IPS-NIHi7 (cell line): Measurements from ENCODE around the gene LRRC4.
A peak's percentile ranks its signal among the peaks of the same experiment; 100 is the strongest.

Experiments
- DNase-seq: peaks from one replicate; pipeline ENCODE4 v3.0.0; 2012; ENCODE audit warnings: mixed read lengths; ENCODE audit errors: extremely low spot score

The LRRC4 gene

GRCh38 chr7:128031901-128032604 lies 816 bp upstream of the LRRC4 start:
- peak; percentile 48 for DNase-seq

DNA sequence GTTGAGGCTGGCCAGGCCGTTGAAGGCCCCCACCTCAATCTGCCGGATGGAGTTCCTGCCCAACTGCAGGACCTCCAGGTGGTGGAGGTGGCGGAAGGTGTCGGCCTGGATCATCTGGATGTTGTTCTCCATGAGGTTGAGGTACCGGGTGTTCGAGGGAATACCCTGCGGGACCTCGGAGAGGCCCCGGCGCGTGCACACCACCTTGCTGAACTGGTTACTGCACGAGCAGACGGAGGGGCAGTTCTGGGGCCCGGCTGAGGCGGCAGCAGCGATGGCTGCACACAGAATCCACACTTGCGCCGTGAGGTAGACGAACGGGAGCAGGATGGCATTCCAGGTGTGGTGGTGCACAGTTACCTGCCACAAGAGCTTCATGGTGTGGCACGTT lies 979 bp downstream of the LRRC4 start:
- peak; percentile 35 for DNase-seq

DNA sequence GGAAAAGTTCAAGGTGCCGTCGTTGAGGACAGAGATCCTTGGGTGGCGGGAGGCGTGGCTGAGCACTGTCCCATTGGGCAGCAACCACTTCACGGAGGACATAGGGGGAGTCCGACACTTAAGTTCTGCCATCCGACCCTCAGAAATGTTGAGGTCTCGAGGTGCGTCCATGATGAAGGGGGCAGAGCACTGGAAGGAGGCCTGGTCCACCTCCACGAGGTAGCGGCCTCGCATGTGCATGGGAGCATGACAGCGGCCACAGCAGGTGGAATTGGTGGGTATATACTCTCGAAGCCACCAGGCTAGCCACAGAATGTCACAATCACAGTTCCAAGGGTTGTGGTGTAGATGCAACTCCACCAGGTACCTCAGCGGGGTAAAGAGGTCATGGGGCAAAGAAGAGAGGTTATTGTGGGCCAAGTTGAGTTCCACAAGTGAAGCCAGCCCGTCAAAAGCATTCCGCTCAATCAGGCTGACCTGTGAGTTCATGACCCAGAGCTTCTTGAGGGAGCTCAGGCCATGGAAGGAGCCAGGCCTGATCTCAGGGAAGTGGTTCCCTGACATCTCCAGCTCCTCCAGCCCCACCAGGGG lies 1.7 kb downstream of the LRRC4 start:
- no peak for DNase-seq

DNA sequence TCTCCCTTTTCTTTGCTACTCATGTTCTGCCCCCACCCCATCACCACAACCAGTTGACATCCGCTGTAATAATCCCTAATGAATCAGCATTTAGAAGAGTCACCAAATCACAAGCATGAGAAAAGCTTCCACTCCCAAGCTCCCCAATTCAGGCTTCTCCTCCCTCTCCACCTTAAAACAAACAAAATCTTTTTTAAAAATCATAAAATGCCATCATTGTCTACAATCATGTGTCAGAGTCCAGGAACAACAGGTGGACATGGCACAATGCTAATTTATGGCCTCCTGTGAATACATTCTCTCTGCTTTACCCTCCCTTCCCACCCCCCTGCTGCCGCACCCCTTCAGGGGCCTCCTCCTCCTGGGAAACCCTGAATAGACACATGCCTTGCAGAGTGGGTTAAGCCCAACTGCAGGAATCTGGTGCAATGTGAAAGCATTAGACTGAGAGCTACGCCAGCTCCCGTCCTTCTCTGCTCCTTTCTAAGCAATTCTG lies 3.7 kb downstream of the LRRC4 start:
- no peak for DNase-seq

DNA sequence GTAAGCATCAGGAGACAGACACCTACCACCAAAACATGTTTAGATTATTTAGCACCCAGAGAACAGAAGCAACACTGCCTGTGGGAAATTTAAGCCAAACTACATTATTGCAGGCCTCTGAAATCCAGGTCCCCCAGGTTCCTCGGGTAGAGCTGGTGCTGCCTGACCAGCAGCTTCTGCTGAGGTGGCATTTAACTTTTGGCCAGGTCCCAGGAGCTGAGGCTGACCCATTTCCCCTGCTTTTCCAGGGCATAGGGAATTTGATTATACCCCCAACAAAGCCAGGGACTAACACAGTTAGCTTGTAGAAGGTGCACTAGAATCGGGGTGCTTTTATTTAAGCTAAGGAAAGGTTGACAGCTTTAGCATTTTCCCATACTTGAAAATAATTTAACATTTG lies 4.7 kb downstream of the LRRC4 start:
- DNase-seq = no peak

DNA sequence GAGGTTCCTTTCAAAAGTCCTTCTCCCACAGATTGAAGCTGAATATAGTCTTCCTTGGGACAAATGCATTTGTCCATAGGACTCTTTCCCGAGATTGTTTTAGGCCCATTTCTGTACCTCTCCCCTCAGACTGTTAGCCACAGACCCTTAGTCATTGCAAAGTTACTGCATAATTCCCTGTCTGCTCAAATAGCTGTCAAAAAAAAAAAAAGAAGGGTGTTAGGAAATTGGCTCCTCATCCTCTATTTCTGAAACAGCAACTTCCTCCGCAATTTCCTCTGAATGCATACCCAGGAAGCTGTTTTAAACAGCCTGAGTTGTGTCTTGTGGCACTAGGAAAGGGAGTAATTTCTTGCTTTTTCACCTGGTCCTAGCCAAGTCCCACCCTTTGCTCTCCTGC lies 5.4 kb downstream of the LRRC4 start:
- no peak for DNase-seq

GRCh38 chr7:128025380-128025779 lies 5.9 kb downstream of the LRRC4 start:
- DNase-seq = no peak

GRCh38 chr7:128024151-128024550 lies 7.1 kb downstream of the LRRC4 start:
- DNase-seq = no peak

DNA sequence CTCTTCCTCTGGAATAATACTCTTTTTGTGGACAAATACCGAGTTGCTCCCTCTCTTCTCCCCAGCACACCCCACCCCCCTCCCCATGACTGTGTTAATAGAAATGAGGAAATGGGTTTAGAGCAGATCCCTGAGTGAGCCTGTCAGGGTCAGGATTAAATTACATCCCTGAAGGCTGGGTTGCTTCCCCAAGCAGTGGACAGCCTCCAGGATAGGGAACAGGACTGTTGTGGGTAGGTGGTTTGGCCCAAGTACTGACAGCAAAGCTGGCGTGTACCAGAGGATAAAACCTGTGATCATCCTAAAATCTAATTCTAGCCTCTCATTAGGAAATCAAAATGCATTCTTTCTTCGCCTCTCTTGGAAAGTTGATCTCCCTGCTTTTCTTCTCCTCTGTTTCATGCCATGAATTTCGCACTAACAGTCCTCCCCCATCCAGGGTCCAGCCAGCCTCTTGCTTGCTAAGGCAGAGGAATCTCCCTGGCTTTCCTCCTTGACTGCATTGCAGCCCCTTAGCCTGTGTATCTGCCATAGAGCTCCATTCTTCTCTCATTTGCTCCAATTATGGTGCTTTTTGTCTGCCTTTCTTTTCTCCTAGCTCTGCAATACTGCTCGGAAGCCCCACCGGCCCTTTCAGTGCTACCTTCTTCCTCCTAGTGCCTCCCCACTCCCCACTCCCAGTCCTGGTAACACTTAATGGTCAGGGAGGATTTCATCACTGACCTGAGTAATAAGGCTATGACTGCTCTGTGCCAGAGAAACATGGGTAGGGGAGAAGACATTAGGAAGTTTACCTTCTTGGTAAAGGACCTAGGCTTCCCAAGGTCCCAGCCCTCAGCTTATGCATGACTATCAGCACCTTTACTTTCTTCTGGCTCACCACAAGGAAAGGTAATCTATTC lies 8.4 kb downstream of the LRRC4 start:
- no peak for DNase-seq

- no peak for DNase-seq
Measured at GRCh38 chr7:128021366-128021765, 9.9 kb downstream of the LRRC4 start.

- peak; percentile 62 for DNase-seq
Measured at GRCh38 chr7:128020159-128020558, 11.1 kb downstream of the LRRC4 start.

DNA sequence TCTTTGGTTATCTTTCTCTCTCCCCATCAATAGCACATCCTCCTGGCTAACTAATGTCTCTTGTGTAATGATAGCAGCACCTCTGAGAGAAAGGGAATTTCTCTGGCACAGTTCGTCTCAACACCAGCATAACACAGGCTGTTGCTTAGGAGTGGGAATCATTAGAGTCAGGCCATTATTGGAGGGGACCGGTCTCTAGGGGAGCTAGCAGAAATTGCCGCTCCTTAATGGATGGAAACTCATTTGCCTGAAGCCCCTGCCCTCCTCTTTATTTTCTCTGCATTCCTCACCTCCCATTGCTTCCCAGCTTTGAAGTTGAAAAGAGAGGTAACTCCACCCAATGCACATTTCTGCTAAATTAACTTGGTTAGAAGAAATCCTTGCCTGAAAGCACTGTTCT lies 11.9 kb downstream of the LRRC4 start:
- DNase-seq = peak; percentile 33

DNA sequence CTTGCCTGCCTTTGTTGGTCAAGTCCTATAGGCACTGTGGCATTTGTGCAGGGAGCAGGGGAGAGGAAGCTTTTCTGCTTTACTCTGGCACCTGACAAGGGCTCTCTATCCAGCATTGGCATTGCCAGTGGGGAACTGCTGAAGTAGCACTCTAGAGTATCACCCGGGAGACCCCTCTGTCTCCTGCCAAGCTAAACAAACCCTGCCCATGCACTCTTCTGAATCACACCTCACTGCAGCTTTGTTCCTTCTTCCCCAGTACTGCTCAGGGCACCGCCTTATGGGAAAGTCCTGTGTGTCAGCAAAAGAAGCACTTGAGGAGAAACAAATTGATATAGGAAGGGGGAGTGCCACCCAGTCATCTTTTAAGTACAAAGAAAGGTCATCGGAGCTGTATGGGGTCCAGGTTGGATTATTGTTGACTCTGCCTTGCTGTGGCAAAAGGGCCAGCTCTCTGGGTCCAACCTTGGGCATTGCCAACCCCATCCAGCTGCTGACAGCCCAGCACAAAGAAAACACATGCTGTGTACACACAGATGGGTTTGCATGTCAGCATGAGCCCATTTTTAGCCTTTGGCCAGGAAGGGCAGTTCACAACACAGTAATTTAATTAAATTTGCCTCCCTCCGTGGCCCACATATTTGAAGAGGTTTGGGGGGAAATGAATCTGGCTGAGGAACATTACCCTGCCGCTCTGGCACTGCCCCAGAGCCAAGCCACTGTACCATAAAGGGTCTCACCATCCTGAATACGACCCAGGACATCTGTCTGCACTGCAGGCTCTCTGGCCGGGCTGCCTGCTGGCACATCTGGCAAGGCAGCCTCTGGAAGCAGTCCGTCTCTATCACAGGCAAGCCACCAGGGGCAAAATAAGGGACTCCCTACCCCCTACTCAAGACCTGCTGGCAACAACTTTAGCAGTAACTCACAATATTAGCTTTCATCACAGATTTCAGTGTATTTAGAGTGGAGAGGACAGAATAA lies 13.1 kb downstream of the LRRC4 start:
- DNase-seq = no peak

DNA sequence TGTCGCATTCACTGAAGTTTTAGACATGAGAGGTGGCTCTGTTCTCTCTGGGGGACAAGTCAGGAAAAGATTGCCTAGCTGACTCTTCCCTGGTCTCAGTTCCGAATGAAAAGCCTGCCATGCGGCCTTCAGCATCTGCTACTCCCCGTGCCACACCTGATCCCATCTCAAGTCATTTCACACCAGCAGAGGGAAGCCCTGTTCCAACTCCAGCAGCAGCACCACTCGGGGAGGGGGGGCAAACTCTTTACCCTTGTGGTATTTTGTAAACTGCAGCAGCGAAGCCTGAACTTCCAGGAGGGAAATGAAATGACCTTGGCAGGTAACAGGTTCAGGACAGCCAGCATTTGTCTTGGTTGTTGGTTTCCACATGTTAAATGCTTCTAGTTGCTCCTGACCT lies 13.8 kb downstream of the LRRC4 start:
- DNase-seq = no peak

DNA sequence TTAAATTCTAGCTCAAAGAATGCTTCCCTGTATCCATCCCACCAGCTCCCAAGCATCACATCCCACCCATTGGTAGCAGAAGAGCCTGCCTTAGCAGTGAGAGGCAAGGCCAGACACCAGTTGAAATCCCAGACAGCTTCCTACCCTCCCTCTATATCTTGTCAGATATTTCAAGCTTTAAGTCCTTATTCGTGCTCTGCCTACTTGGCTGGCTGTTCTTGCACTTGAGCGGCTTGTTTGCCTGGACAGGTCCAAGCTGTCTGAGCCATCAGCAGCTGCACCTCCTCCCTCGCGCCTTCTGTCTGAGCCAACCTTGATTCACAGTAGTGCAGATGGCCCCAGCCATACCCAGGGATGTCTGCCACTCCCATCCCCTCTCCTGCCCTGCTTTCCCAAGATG lies 16.4 kb downstream of the LRRC4 start:
- DNase-seq = no peak

DNA sequence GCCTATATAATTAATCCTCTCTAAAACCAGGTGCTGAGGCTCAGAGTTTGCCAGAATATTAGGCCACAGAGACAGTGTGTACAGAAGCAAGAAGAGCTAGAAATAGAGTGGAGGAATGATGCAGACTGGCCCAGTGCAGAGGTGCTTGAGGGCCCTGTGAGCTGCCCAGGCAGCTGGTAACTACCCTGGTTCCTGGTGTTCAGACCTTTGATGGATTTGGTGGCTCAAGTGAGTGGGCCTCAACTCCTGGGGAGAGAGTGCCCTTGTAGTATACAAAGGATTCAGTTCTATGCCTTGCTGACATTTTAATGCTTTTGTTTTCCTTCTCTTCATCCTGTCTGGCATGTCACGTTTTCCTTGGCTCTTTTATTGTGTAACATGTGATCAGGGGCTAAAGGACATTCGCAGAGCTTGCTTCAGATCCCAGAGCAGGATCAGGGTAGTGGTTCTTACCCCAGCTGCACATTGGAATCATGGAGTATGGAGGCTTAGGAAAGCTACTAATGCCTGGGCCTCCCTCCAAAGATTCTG lies 20.0 kb downstream of the LRRC4 start:
- DNase-seq = no peak

DNA sequence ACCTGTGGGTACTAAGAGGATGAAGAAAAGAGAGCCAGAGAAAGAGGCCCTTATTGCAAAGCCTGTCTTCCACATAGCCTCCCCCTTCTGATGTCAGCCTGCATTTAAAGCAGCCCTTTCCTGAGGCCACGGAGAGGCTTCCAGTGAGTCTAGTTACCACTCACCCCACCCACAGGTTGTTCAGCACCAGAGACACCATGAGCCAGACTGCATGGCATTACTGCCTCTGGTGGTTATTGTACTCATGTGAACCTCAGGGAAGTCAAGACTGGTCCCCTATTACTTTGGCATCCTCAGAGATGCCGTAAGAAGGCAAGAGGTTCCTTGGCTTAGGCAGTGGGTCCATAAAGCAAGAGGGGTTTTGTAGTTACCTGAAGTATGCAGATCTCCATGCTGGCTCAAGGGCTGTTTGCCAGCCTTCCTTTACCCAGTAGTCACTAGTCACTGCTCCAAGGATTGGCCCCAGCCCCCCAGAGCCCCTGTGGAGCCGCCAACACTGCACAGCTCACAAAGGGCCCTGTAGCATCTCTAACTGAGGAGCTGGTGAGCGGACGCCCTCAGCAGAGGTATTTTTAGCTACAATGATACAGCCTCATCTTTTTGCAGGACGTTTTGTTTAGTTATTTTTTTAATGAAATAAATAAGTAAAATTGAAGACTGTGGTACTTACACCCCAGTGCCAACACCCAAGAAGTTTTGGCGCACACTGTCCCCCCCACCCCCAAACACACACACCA lies 20.7 kb downstream of the LRRC4 start:
- peak; percentile 49 for DNase-seq

GRCh38 chr7:128008744-128009143 lies 22.5 kb downstream of the LRRC4 start:
- no peak for DNase-seq

DNA sequence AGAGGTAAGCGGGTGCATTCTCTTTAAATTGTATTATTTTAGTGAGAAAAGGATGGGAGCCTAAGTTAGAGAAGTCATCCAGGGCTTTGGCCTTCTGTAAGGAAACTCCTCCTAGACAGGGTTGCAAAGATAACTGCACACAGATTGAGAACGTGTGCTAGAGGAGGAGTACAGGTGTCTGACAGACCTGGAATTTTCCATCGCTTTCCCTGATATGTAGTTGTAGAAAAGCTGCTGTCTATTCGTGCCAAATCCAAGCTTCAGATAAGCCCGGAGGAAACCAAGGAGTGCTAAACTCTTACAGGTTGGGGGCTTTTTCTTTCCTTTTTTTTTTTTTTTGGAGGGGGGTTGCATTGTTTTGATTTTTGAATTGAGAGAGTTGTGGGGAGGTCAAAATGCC lies 23.1 kb downstream of the LRRC4 start:
- DNase-seq = no peak

GRCh38 chr7:128007303-128007680 lies 23.9 kb downstream of the LRRC4 start:
- no peak for DNase-seq
